ENCODE results near the gene GSTT2B.
"Not testable (repeated sequence)": the region's sequence is repeated elsewhere in the genome, so short reads cannot be mapped to it uniquely, and the experiment has no call there.

GSTT2B gene

DNA sequence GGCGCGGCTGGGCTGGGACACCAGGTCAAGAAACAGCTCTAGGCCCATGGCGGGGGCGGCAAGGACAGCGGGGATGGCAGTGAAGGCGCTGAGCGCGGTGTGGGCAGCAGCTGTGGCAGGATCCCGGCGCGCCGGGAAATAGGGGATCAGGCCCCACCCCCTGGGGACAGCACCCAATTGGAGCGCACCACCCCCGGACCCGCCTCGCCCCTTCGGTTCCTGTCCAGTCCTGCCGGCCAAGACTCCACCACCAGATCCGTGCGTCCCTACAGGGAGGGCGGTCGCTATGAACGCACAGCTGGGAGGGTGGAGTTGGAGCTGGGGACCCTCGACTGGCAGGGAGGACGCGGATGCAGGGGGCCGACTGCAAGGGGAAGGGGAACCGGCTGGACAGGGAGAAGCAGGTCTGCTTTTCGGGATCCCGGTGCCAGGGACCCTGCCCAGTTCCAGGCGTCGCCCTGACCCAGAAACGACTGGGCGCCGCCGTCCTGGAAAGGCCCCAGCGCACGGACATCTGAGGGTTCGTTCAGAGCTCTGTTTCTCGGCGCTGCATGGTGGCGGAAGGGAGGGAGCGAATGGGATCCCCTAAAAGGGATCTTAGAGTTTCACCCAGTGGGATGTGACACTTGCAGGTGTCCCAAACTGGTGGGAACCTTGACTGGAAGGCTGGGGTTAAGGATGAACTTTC lies at the start of gene GSTT2B:
Gene GSTT2B, minus strand, starts transcription at position 112 of the 688 bp plus-strand sequence. Its CDS starts 64 bp downstream, at position 48.
- DNase-seq = not testable (repeated sequence)

- no peak for DNase-seq
Observed at GRCh38 chr22:24010018-24010391, 49.0 kb upstream of the GSTT2B start.

DNA sequence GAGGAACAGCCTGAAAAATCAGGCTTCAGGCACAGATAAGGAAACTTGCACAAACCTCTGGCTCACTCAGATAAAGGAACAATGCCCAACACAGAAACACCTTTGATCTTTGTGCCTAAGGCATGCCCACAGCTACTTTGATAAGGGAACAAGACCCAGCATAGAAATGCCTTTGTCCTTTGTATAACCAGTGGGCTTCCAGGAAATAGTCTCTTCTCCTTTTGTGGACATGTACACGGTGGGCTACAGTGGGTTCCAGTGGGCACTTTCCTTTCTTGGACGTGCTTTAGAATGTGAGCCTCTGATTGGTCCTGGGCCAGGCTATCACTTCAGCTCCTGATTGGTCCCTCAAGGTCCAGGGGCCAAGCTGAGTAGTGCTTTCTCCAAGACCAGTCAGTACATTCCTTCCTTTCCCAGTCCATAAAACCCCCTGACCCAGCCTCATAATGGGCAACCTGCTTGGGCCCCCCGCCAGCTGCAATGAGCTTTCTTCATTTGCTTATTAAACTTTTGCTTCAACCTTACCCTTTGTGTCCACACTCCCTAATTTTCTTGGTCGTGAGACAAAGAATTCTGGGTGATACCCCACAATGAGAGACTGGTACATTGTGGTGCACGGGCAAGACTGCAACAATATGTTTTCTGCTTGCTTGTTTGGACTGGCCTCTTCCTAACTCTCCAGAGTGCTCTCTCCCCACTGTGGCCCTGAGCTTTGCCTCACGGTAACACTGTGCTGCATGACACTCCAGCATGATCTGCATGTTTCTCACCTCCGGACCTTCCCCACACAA lies 48.4 kb upstream of the GSTT2B start:
- no peak for DNase-seq

GRCh38 chr22:24008381-24009226 lies 47.6 kb upstream of the GSTT2B start:
- DNase-seq = no peak

DNA sequence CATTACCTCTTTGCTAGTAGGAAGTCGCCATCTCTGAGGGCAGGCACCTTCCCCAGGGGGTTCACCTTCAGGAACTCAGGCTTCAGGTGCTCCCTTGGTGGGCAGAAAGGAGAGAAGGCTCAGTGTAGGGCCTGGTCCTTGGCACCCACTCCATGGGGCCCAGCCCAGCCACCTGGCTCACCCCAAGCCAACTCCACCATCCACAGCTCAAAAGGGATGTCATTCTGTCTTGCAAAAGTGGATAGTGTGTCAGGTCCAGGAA lies 47.0 kb upstream of the GSTT2B start:
- no peak for DNase-seq

DNA sequence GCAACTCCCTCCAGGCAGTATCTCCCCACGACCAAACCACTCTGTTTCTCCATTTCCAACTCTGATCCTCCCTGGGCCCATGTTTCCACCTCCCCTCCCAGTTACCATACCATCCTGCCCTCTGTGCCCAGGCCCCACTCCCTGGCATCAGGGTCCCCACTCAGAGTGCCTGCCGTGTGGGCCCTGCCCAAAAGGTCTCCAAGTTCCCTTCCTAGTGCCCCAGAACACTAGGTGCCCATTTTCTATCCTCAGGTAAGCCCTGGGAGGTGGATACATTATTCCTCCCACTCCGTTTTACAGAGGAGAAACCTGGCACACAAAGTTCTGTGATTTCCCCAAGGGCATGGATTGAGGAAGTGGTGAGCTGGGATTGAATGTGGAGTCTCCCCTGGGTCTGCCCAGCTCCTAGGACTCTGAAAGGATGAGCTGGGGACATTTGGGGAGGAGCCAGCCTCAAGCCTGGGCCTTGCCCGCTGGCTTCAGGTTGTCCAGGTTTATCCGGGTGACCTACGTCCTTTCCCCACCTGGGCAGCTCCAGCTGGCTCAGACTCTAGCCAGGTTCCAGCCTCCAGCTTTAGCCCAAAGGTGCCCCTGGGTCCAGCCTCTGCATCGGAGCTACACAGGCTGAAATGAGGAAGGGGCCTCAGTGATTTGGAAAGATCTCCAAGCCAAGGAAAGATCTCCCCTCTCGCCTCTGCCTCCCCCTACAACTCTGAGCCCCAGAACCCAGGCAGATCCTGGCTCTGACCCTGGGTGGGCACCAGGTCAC lies 46.4 kb upstream of the GSTT2B start:
- no peak for DNase-seq

DNA sequence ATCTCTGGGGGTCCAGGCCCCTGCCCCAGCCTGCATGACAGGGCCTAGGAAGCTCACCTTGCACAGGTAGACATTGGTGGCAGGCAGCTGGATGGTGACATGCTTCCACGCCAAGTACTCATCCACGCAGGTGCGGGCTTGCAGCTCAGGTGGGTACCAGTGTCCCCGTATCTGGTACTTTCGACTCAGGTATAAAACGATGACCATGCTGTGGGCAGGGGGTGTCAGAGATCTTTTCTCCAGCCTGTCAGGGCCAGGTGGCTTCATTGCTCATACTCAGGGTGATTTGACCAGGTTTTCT lies 45.9 kb upstream of the GSTT2B start:
- DNase-seq = no peak

DNA sequence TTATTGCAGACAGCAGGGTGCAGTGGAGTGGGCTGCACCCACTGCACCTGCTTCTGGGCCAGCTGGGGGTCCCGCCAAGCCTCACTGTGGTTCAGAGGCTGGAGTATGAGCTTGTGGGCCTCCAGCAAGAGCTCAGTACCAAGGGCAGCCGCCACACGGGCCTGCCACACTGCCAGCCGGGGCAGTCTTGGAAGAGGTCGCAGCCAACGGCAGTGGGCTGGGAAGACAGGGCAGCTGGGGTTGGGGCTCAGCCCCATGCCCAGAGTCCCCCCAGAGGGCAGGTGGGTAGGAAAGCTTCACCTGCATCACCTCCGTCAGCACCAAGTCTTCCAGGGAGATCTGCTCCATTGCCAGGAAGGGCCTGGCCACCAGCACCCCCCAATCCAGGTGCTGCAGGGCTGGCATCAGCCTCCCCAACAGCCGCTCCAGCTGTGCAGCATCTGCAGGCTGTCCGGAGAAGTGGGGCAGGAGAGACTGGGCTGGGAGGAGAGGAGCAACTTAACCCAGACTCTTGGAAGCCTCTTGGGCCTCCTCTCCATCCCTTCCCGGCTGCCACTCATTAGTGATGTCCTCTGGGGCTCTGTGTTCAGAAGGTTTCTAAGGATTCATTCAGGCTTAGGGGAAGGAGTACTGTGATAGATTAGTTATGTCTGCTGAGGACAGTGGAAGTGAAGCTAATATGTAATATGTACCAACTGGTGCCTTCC lies 45.4 kb upstream of the GSTT2B start:
- no peak for DNase-seq

DNA sequence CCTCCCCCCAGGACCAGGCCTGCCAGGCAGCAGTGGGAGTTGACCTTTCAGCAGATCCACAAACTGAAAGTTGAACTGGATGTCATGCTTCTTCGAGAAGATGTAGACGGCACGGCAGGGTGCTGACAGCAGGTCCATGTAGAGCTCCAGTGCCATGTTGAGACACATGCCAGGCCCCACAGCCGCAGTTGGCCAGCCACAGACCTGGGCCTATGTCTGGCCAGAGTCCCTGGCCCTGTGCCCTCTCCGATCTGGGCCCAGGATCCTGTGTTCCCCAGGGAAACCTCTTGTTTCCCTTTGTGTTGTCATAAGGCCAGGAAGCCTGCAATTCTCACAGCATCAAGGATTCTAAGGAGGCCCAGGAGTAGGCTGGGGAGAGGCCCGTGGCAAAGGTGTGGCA lies 44.2 kb upstream of the GSTT2B start, which contains the start of gene GSTT4:
Gene GSTT4, minus strand, starts transcription at position 253 of the 400 bp plus-strand sequence. Its CDS starts 97 bp downstream, at position 156.
- peak; percentile 58 for DNase-seq

DNA sequence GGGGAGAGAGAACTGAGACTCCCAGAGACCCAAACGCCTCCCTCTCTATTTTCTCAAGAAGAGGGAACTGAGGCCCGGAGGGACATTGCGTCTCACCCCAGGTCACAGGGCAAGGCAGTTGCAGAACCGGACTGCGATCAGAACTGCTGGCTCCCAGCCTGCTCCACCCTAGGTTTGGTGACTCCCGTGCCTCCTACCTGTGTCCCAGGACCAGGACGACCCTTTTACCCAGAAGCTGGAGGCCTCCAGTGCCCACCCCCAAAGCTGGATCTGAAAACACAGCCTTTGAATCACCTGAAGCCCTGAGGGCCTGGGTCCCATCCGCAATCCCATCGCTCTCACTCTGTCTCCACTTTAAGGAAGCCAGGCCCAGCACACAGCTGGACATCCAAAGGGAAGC lies 42.9 kb upstream of the GSTT2B start:
- no peak for DNase-seq

GRCh38 chr22:24002851-24003250 lies 41.9 kb upstream of the GSTT2B start:
- DNase-seq = no peak

DNA sequence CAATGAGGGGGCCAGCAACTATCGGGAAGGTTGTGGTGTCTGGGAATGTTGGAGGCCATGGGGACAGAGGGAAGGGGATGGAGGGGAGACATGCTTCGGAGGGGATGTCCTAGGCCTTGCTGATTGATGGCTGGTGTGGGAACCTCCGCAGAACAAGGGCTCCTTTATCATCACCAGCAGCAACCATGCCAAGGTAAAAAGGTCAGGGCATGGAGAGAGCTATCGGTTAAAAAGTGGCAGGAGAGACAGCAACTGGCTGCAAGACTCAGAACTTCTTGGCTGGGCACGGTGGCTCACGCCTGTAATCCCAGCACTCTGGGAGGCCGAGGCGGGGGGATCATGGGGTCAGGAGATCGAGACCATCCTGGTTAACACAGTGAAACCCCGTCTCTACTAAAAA lies 41.3 kb upstream of the GSTT2B start:
- no peak for DNase-seq

GRCh38 chr22:24001314-24001713 lies 40.3 kb upstream of the GSTT2B start:
- DNase-seq = no peak

- not testable (repeated sequence) for DNase-seq
Observed at GRCh38 chr22:23999779-24000178, 38.8 kb upstream of the GSTT2B start.

DNA sequence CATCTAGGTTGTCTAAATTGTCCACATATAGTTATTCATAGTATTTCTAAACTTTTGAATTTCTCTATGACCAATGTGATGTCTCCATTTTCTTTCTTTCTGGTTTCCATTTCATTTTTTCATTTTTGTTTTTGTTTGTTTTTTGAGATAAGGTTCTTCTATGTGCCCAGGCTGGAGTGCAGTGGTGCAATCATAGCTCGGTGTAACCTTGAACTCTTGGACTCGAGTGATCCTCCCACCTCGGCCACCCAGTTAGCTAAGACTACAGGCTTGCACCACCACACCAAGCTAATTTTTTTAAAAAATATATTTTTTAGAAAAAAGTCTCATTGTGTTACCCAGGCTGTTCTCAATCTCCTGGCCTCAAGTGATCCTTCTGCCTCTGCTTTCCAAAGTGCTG lies 36.1 kb upstream of the GSTT2B start:
- no peak for DNase-seq

GRCh38 chr22:23993581-23994177 lies 32.7 kb upstream of the GSTT2B start:
- DNase-seq = not testable (repeated sequence)

DNA sequence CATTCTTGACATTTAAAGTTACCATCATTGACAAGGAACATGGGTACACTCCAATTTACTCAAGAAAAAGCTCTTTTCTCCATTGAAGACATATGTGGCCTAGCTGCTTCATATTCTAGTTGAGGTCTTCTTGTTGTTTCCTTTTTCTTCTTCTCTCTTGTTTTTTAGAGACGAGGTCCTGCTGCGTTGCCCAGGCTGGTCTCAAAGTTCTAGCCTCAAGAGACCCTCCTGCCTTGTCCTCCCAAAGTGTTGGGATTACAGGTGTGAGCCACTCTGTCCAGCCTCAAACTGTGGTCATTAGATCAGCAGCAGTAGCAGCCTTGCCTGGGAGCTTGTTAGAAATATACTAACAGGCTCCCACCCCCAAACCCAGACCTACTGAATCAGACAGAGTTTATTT lies 32.1 kb upstream of the GSTT2B start:
- not testable (repeated sequence) for DNase-seq

GRCh38 chr22:23989583-23990244 lies 28.7 kb upstream of the GSTT2B start:
- not testable (repeated sequence) for DNase-seq

- not testable (repeated sequence) for DNase-seq
Observed at GRCh38 chr22:23986538-23987178, 25.7 kb upstream of the GSTT2B start.

DNA sequence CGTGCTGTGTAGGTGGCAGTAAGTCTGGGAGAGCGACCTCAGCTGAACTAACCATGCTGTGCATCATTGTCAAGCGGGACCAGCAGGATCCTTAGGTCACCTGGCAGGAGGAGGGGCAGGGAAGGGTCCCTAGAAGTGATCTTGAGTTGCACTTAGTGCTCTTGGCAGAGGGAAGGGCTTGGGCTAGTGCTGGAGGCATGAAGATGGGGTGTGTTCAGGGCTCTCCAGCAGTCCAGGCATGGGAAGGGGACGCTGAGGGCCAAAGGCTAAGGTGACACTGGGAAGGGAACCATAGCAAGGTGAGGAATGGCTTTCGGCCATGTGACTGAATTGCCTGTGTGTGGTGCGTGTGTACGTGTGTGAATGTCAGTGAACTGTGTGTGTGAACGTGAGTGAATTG lies 25.1 kb upstream of the GSTT2B start:
- not testable (repeated sequence) for DNase-seq

DNA sequence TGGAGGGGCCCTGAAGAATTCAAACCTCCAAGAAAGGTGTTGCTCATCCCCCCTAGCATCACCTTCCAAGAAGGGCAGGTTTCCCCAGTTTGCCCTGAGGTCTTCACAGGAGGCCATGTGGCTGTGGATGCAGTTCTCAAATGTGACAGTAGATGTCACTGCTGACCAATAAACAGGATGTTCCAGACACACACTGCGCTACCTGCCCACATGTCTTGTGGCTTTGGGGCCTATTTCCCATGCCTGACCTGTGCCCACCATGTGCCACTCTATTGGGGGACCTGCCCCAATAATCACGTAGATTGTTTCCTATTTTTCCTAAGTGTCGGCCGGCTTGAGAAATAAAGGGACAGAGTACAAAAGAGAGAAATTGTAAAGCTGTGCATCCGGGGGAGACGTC lies 23.4 kb upstream of the GSTT2B start:
- DNase-seq = peak; percentile 15

All from NCI-H446 treated with DMSO at 0.1 percent for 48 hours (cell line).